Smooth muscle cell (in vitro differentiated cells): ENCODE results near the gene ASB16. TPM values are rescaled to one million over a fixed set of nuclear protein-coding genes. Genes with fewer than 3 reads are reported as not detected.
A peak's percentile ranks its signal among the peaks of the same experiment; 100 is the strongest.

ENCODE experiments used
- DNase-seq: peaks from one replicate; lab custom pipeline; 2025; ENCODE audit not compliant: unreplicated experiment; lab: John Stamatoyannopoulos, UW
- H2AFZ ChIP-seq: fragments of 200-600 bp; sonication (generic); 2 replicates; pipeline ENCODE4 v1.6.0; 2016; ENCODE audit warnings: antibody characterized with exemption, low read depth, mild to moderate bottlenecking
- H3F3A ChIP-seq: fragments of 200-600 bp; sonication (generic); 2 replicates; pipeline ENCODE4 v1.6.0; 2017; ENCODE audit warnings: antibody characterized with exemption, low read depth
- H3K27ac ChIP-seq: fragments of 200-600 bp; sonication (generic); 2 replicates; pipeline ENCODE4 v1.5.1; 2016; ENCODE audit warnings: low read depth, mild to moderate bottlenecking
- H3K27me3 ChIP-seq: fragments of 200-600 bp; sonication (generic); 2 replicates; pipeline ENCODE4 v1.6.1; 2016; ENCODE audit warnings: low read depth, mild to moderate bottlenecking
- H3K36me3 ChIP-seq: fragments of 200-600 bp; sonication (generic); 2 replicates; pipeline ENCODE4 v1.5.1; 2016; ENCODE audit warnings: low read depth
- H3K4me1 ChIP-seq: fragments of 200-600 bp; sonication (generic); 2 replicates; pipeline ENCODE4 v1.5.1; 2016; ENCODE audit warnings: low read depth
- H3K4me2 ChIP-seq: fragments of 200-600 bp; sonication (generic); 2 replicates; pipeline ENCODE4 v1.6.0; 2016; ENCODE audit warnings: mild to moderate bottlenecking
- H3K4me3 ChIP-seq: fragments of 200-600 bp; sonication (generic); 2 replicates; pipeline ENCODE4 v1.5.1; 2016; ENCODE audit warnings: mild to moderate bottlenecking
- H3K79me2 ChIP-seq: fragments of 200-600 bp; sonication (generic); 2 replicates; pipeline ENCODE4 v1.6.0; 2016; ENCODE audit warnings: low read depth, mild to moderate bottlenecking
- H3K9ac ChIP-seq: fragments of 200-600 bp; sonication (generic); 2 replicates; pipeline ENCODE4 v1.6.0; 2016; ENCODE audit warnings: low read depth
- H3K9me3 ChIP-seq: fragments of 200-600 bp; sonication (generic); replicated peaks from 2 replicates; pipeline ENCODE4 v1.5.1; 2016; ENCODE audit warnings: low read depth
- H4K20me1 ChIP-seq: fragments of 200-600 bp; sonication (generic); 2 replicates; pipeline ENCODE4 v1.6.0; 2016; ENCODE audit warnings: low read depth
- CTCF ChIP-seq: fragments of 200-600 bp; sonication (generic); IDR thresholded peaks from 2 replicates; pipeline ENCODE4 v1.5.1; 2017; ENCODE audit warnings: borderline replicate concordance, mild to moderate bottlenecking, antibody characterized with exemption; ENCODE audit not compliant: insufficient read depth, poor library complexity, severe bottlenecking
- WGBS: methylation state at CpG from one replicate; pipeline ENCODE4 v1.1.7; 2016; ENCODE audit warnings: low lambda C conversion rate; 5-methylcytosine and 5-hydroxymethylcytosine counted together
- polyA plus RNA-seq: library from polyadenylated mRNA; unstranded; fragments of >200 nt; fragmentation: Nextera tagmentation; extraction: Ambion mirVana; gene quantifications from 2 replicates; pipeline ENCODE4 v1.2.1, GENCODE V29; 2016
- total RNA-seq: library from RNA; depleted of rRNA; stranded (reverse); fragments of >200 nt; gene quantifications from 2 replicates; pipeline ENCODE4 v1.2.3, GENCODE V29; 2014

The ASB16 gene
- total and polyA plus RNA-seq, 2 experiments from 2014 or later: 0.35 TPM; not detected in 1

- 94% methylated on average over 17 of the region's 17 CpGs for WGBS
- Histone ChIP-seq H3F3A (peaks cover 17% of the 10 kb centered on the region), H3K9me3 (no peaks in the 10 kb centered on the region), H2AFZ (no peak overlapping the region), H3K4me3 (no peak overlapping the region), H3K27ac (no peak overlapping the region), H4K20me1 (peaks cover 15% of the 10 kb centered on the region), H3K79me2 (no peaks in the 10 kb centered on the region), H3K4me2 (no peak overlapping the region), H3K4me1 (peaks cover 4% of the 10 kb centered on the region), H3K27me3 (no peaks in the 10 kb centered on the region), H3K36me3 (peaks cover 5% of the 10 kb centered on the region), H3K9ac (no peak overlapping the region)
- DNase-seq: no peak
- no peak for TF ChIP-seq CTCF
Observed at GRCh38 chr17:44207319-44207718, 36.8 kb downstream of the ASB16 start.

GRCh38 chr17:44207743-44208142 lies 37.2 kb downstream of the ASB16 start:
- DNase-seq: no peak
- peaks cover 5% of the 10 kb centered on the region for H3K36me3 ChIP-seq
- no peaks in the 10 kb centered on the region for H3K79me2 ChIP-seq
- no peak overlapping the region for H3K9ac ChIP-seq
- H3K4me3 ChIP-seq: no peak overlapping the region
- H4K20me1 ChIP-seq: peaks cover 15% of the 10 kb centered on the region
- H3F3A ChIP-seq: peaks cover 17% of the 10 kb centered on the region
- H2AFZ ChIP-seq: no peak overlapping the region
- no peak for TF ChIP-seq CTCF
- no peak overlapping the region for H3K27ac ChIP-seq
- H3K27me3 ChIP-seq: no peaks in the 10 kb centered on the region
- H3K4me2 ChIP-seq: no peak overlapping the region
- H3K9me3 ChIP-seq: no peaks in the 10 kb centered on the region
- H3K4me1 ChIP-seq: peaks cover 4% of the 10 kb centered on the region
- WGBS: 99% methylated on average over 5 of the region's 5 CpGs

- H3F3A ChIP-seq: peaks cover 17% of the 10 kb centered on the region
- TF ChIP-seq CTCF: no peak
- H3K9ac ChIP-seq: no peak overlapping the region
- H2AFZ ChIP-seq: no peak overlapping the region
- 89% methylated on average over 11 of the region's 11 CpGs for WGBS
- no peaks in the 10 kb centered on the region for H3K27me3 ChIP-seq
- H3K36me3 ChIP-seq: peaks cover 5% of the 10 kb centered on the region
- no peak for DNase-seq
- H3K4me1 ChIP-seq: peaks cover 4% of the 10 kb centered on the region
- peaks cover 15% of the 10 kb centered on the region for H4K20me1 ChIP-seq
- H3K9me3 ChIP-seq: no peaks in the 10 kb centered on the region
- no peak overlapping the region for H3K4me3 ChIP-seq
- H3K27ac ChIP-seq: no peak overlapping the region
- no peaks in the 10 kb centered on the region for H3K79me2 ChIP-seq
- H3K4me2 ChIP-seq: no peak overlapping the region
Observed at GRCh38 chr17:44209786-44210341, 39.4 kb downstream of the ASB16 start.

GRCh38 chr17:44210342-44211192 lies 40.1 kb downstream of the ASB16 start:
- H3K4me1 ChIP-seq: peaks cover 4% of the 10 kb centered on the region
- peak overlapping the region; percentile 48 for H3K4me2 ChIP-seq

More at GRCh38 chr17:44210342-44211192, 40.1 kb downstream of the ASB16 start:
- Histone ChIP-seq H3F3A (peaks cover 12% of the 10 kb centered on the region), H3K27ac (no peak overlapping the region), H3K9ac (no peak overlapping the region), H3K36me3 (peaks cover 5% of the 10 kb centered on the region), H2AFZ (no peak overlapping the region), H4K20me1 (peaks cover 18% of the 10 kb centered on the region), H3K9me3 (no peaks in the 10 kb centered on the region), H3K27me3 (no peaks in the 10 kb centered on the region), H3K79me2 (no peaks in the 10 kb centered on the region), H3K4me3 (no peak overlapping the region)
- WGBS: 46% methylated on average over 56 of the region's 64 CpGs
- peak; percentile 73 for DNase-seq
- TF ChIP-seq CTCF: peak; percentile 95
